GM12864 (cell line): ENCODE data around the gene SRSF12.
A peak's percentile ranks its signal among the peaks of the same experiment; 100 is the strongest.

Experiments used
- DNase-seq: peaks from one replicate; pipeline ENCODE4 v3.0.0-alpha.2; 2011; ENCODE audit warnings: low read depth
- H3K4me3 ChIP-seq: 2 replicates; pipeline ENCODE4 v1.5.1; 2011; ENCODE audit warnings: mild to moderate bottlenecking, low read depth, low read length, control low read depth
- TF ChIP-seq, protein P1 (sequence below): IDR thresholded peaks from 2 replicates; pipeline ENCODE4 v1.5.1; 2011; ENCODE audit warnings: low read depth, mild to moderate bottlenecking, moderate library complexity, low read length, control low read depth, inconsistent platforms; ENCODE audit errors: missing control alignments

Gene SRSF12

DNA sequence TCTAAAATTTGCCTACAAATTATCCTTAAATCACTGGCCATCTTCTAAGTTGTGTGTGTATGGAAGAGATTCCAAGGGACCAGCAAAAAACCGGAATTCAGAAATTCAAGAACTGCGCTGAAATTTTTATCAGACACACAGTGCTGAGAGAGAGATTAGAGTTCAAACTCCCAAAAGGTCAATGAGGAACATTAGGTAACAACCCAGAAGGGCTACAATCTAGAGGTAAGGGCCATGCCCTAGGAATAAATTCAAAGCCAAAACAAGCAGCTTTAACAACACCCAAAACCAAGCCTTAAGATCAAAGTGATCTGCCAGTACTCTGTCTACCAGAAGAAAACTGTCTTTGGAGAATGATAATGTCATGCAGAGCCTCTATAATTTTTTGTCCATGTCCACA is 17.8 kb downstream of the SRSF12 start:
- no peak overlapping the region for H3K4me3 ChIP-seq
- no peak for DNase-seq
- TF ChIP-seq, protein P1, sequence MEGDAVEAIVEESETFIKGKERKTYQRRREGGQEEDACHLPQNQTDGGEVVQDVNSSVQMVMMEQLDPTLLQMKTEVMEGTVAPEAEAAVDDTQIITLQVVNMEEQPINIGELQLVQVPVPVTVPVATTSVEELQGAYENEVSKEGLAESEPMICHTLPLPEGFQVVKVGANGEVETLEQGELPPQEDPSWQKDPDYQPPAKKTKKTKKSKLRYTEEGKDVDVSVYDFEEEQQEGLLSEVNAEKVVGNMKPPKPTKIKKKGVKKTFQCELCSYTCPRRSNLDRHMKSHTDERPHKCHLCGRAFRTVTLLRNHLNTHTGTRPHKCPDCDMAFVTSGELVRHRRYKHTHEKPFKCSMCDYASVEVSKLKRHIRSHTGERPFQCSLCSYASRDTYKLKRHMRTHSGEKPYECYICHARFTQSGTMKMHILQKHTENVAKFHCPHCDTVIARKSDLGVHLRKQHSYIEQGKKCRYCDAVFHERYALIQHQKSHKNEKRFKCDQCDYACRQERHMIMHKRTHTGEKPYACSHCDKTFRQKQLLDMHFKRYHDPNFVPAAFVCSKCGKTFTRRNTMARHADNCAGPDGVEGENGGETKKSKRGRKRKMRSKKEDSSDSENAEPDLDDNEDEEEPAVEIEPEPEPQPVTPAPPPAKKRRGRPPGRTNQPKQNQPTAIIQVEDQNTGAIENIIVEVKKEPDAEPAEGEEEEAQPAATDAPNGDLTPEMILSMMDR = no peak

DNA sequence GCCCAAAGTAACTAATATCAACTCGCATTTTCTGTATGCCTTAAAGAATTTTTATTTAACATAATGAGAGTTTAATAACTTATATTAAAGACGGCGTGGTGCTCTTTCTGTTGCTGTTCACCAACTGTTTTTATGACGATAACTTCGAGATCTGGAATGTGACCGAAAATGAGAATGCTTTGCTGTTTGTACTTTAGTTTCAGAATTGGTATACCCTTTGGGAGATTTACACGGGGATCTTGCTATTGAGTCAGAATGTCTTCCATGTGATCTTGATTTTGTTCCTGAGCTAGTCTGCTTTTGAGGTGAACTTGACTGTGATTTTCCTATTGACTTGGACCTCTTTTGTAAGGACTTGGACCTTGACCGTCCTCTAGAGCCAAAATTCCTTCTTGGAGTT is 19.4 kb downstream of the SRSF12 start:
- TF ChIP-seq, protein P1 = no peak
- no peak for DNase-seq
- H3K4me3 ChIP-seq = no peak overlapping the region

DNA sequence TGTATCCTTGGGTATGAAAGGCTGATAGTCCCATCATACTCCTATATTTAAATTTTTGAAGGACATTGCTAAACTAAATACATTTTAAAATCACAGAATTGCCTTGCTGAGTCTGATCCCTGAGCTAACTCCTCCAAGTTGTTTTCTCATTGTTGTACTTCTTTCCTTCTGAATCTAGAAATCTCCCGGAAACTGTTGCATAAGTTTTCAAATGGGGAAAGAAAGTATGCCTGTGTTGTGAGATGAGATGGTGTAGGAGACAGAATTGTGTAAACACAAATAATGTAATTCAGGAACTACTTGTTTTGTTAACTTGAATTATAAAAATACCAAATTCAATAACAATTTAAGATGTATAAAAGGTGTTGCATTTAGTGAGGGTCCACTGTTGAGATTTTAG is 30.0 kb downstream of the SRSF12 start:
- DNase-seq = no peak
- H3K4me3 ChIP-seq = no peak overlapping the region
- TF ChIP-seq, protein P1 = no peak

- DNase-seq = no peak
- TF ChIP-seq, protein P1 = no peak
- no peak overlapping the region for H3K4me3 ChIP-seq
Observed at GRCh38 chr6:89085409-89086205, 32.3 kb downstream of the SRSF12 start.

- no peak overlapping the region for H3K4me3 ChIP-seq
- DNase-seq = no peak
- TF ChIP-seq, protein P1 = no peak
Observed at GRCh38 chr6:89084954-89085353, 32.9 kb downstream of the SRSF12 start.

- TF ChIP-seq, protein P1 = no peak
- no peak for DNase-seq
- H3K4me3 ChIP-seq = no peak overlapping the region
Observed at GRCh38 chr6:89084542-89084941, 33.3 kb downstream of the SRSF12 start.

GRCh38 chr6:89082486-89082891 is 35.4 kb downstream of the SRSF12 start:
- no peak for DNase-seq
- TF ChIP-seq, protein P1 = no peak
- peak overlapping the region; percentile 99 for H3K4me3 ChIP-seq
